ENCODE results near the gene GPR171.

The GPR171 gene

GRCh38 chr3:151205482-151205881, 2.5 kb upstream of the GPR171 start:
- TF ChIP-seq, protein P1, sequence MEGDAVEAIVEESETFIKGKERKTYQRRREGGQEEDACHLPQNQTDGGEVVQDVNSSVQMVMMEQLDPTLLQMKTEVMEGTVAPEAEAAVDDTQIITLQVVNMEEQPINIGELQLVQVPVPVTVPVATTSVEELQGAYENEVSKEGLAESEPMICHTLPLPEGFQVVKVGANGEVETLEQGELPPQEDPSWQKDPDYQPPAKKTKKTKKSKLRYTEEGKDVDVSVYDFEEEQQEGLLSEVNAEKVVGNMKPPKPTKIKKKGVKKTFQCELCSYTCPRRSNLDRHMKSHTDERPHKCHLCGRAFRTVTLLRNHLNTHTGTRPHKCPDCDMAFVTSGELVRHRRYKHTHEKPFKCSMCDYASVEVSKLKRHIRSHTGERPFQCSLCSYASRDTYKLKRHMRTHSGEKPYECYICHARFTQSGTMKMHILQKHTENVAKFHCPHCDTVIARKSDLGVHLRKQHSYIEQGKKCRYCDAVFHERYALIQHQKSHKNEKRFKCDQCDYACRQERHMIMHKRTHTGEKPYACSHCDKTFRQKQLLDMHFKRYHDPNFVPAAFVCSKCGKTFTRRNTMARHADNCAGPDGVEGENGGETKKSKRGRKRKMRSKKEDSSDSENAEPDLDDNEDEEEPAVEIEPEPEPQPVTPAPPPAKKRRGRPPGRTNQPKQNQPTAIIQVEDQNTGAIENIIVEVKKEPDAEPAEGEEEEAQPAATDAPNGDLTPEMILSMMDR (IDR thresholded peaks at IDR 0.05; ENCODE audit: insufficient read depth, low read length, missing control alignments) = no peak
- no peak for DNase-seq (ENCODE audit: low read depth, low spot score)
- POLR2A ChIA-PET = no interaction called here
- CTCF ChIA-PET = no interaction called here
- no peak overlapping the region for H3K4me3 ChIP-seq (ENCODE audit: low read depth, low read length)

DNA sequence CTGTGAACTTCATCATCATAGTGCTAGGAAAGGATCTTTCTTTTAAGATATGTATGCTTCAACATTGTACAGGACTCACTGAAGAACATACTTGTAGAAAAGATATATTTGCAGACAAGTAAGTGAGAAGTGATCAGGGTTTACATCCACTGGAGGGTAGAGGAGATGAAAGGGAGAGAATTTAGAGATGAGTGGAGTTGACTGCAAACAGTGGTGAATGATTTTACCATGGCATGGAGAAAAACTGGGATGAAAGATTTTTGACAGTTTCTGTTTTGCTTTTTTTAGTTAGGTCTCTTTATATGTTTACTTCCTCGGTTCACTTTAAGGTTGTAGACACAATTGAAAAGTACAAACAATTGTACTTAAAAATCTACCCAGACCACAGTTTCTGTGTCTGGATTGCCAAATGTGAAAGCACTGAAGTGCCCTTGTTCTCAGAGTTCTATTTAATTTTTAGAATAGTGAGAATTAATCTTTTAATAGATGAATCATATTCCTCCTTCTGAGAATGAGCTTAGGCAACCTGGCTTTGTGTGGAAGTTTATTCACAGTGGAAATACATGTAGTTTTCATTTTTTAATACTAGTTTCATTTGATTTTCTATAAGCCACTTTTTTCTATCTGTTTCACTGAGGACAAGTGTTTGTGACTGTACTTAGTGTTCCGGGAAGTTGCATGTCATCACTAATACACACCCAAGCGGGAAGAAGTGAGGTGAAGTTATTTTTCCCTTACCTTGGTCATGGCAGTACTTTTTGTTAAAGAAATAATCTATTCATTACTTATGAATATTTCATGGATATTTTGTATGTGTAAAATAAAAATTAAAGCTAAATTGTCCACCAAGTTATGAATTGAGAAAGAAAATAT, 1.8 kb upstream of the GPR171 start:
- CTCF ChIA-PET = no interaction called here
- H3K4me3 ChIP-seq (ENCODE audit: low read depth, low read length) = no peak overlapping the region
- TF ChIP-seq, protein P1 (IDR thresholded peaks at IDR 0.05; ENCODE audit: insufficient read depth, low read length, missing control alignments) = no peak
- POLR2A ChIA-PET = no interaction called here
- no peak for DNase-seq (ENCODE audit: low read depth, low spot score)

- CTCF ChIA-PET = interaction anchor here (1.4 to 3.0 kb wide), 6 partner anchors 10 to 81 kb away, joined by 3 to 12 read pairs (median 4); no protein-coding TSS in a partner anchor
- DNase-seq (ENCODE audit: low read depth, low spot score) = no peak
- POLR2A ChIA-PET = no interaction called here
- TF ChIP-seq, protein P1 (IDR thresholded peaks at IDR 0.05; ENCODE audit: insufficient read depth, low read length, missing control alignments) = no peak
- no peak overlapping the region for H3K4me3 ChIP-seq (ENCODE audit: low read depth, low read length)
These were observed 1.8 kb downstream of the GPR171 start for GRCh38 chr3:151201051-151201730.

DNA sequence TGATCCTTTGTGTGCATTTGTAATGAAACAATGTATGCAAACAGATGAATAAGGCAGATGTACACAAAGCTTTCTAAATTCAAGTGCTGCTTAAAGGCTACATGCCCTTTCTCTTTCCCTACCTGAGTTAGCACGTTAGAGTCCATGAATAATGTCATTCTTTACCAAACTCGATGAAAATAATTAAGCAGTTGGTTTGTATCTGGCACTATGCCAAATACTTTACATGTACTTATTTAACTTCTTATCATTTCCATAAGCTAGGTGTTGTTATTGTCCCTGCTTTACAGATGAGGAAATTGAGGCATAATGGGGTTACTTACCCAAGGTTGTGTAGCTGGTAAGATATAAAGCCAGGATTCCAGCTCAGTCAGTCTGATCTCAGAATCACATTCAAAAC, 2.4 kb downstream of the GPR171 start:
- POLR2A ChIA-PET = no interaction called here
- TF ChIP-seq, protein P1 (IDR thresholded peaks at IDR 0.05; ENCODE audit: insufficient read depth, low read length, missing control alignments) = no peak
- no peak for DNase-seq (ENCODE audit: low read depth, low spot score)
- CTCF ChIA-PET = interaction anchor here (1.4 to 3.0 kb wide), 6 partner anchors 10 to 82 kb away, joined by 3 to 12 read pairs (median 4); no protein-coding TSS in a partner anchor
- no peak overlapping the region for H3K4me3 ChIP-seq (ENCODE audit: low read depth, low read length)

DNA sequence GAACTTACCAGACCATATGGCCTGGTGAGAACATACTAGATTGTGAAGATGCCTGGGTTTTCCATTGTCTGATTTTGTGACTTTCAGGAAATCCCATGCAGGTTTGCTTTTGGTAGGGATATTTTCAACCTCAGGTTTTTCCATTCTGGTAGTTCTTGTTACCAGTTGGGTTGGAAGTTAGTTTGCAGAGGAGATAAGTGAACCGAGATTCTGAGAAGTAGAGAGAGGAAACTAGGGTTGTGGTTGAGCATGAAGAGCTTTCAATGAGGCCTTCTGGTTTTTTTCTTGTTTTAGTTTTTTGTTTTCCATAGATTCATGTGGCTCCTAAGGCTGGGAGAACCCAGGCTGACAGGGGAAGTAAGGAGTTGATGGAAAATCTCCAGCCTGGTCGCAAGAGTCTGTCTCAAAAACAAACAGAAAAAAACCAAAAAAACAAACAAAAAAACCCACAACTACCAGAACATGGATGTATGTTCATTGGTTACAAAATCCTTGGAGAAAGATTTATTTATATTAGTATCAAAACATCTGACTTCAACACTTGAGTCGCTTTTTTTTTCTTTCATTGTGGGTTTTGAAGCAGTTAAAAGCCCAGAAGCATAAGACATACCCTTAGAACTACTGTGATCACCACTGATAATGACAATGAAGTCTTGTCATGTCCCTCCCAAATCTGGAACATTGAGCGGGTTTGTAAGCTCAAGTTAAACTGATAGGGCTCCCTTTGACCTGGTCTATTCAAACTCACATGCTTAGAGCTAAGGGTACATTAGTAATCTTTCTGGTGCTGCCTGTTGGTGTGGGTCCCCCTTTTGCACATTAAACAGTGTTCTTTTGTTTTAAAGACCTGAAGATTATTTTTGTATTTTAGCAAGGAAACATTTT, 3.2 kb downstream of the GPR171 start:
- ChIA-PET CTCF (interaction anchor here (1.6 to 1.8 kb wide), 2 partner anchors 11 to 20 kb away, joined by 4 to 6 read pairs; no protein-coding TSS in a partner anchor), POLR2A (no interaction called here)
- H3K4me3 ChIP-seq (ENCODE audit: low read depth, low read length) = no peak overlapping the region
- TF ChIP-seq, protein P1 (IDR thresholded peaks at IDR 0.05; ENCODE audit: insufficient read depth, low read length, missing control alignments) = no peak
- DNase-seq (ENCODE audit: low read depth, low spot score) = no peak

Data from AG04449 (cell line).